ENCODE measurements around the gene SPATA24.
A peak's percentile ranks its signal among the peaks of the same experiment; 100 is the strongest.
"Not testable (repeated sequence)": the region's sequence is repeated elsewhere in the genome, so short reads cannot be mapped to it uniquely, and the experiment has no call there.

Gene SPATA24

DNA sequence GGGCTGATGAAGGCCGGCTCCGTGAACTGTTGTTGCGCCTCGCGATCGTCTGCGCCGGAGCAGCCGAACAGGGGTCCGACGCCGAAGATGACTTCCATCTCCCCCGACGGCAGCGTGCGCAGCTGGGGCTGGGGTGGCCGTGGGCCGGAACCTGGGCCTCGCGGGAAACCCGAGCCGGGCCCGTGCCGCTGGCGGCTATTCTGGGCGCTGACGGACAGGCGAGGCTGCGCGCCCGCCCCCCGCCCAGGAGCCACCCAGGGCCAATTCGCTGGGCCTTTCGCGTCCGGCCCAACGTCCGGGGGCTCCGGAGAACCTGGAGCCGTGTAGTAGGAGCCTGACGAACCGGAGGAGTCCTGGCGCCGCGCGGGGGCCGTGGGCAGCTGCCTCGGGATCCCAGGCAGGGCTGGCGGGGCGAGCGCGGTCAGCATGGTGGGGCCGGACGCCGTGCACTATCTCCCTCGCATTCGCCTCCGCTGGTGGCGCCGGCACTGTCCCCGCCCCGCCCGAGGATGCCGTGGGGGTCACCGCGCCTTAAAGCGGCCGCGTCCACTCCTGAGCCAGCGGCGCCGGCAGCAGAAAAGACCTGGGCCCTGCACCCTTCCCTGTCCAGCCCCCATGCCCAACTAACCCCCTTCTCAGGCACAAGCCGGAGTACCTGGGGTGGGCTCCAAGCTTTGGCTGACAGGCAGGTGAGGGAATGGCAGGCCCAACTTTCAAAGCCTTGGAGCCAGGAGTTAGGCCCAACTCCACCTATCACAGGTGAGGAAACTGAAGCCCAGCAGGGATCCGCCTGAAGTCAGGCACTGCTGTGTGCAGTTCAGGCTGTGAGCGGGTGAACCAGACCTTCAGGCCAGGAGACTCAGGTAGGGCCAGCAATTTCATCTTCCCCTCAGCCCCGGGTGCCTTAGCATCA, 9.0 kb downstream of the SPATA24 start, which contains the start of gene PROB1:
Gene PROB1, minus strand, starts transcription at position 451 of the 913 bp plus-strand sequence. Its CDS starts 23 bp downstream, at position 428.
- DNase-seq (ENCODE audit: low read depth in 3 of 3), result no peak

- DNase-seq (ENCODE audit: low read depth in 3 of 3), result peak in 1 of 3 donors; percentile 65
Measured at GRCh38 chr5:139394123-139394653, 9.7 kb downstream of the SPATA24 start.

DNA sequence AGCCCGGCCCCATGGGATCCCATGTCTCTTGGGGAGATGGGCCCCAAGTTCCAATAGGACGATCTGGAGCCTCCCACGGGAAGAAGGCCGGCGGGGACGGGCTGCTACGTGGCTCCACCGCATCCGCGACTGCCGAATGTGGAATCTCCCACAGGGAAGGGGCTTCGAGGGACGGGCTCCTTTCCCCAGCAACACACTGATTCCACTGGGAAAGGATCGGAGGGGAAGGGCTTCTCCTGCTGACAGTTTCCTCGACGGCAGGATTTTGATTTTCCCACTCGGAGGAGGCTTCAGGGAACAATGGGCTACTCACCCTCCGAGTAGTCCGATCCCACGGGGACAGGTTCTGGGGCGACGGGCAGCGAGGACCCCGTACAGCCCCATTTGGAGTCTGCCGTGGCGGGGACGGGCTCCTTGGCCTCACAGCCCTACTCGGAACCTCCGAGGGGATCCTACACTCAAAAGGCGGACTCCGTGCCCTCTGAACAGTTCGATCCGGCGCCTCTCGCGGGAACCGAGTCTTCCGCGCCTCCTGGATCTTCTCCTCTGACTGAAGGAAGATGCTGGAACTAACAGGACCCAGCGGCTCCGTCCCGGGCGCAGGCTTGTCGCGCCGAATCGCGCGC, 10.3 kb downstream of the SPATA24 start:
- no peak for DNase-seq (ENCODE audit: low read depth in 3 of 3)

GRCh38 chr5:139392678-139393496, 11.0 kb downstream of the SPATA24 start:
- DNase-seq (ENCODE audit: low read depth in 3 of 3), result peak; percentile 75 to 86 (median 76)

GRCh38 chr5:139392324-139392677, 11.6 kb downstream of the SPATA24 start:
- DNase-seq (ENCODE audit: low read depth in 3 of 3), result no peak

- no peak for DNase-seq (ENCODE audit: low read depth in 3 of 3)
Measured at GRCh38 chr5:139391570-139392323, 12.1 kb downstream of the SPATA24 start.

DNA sequence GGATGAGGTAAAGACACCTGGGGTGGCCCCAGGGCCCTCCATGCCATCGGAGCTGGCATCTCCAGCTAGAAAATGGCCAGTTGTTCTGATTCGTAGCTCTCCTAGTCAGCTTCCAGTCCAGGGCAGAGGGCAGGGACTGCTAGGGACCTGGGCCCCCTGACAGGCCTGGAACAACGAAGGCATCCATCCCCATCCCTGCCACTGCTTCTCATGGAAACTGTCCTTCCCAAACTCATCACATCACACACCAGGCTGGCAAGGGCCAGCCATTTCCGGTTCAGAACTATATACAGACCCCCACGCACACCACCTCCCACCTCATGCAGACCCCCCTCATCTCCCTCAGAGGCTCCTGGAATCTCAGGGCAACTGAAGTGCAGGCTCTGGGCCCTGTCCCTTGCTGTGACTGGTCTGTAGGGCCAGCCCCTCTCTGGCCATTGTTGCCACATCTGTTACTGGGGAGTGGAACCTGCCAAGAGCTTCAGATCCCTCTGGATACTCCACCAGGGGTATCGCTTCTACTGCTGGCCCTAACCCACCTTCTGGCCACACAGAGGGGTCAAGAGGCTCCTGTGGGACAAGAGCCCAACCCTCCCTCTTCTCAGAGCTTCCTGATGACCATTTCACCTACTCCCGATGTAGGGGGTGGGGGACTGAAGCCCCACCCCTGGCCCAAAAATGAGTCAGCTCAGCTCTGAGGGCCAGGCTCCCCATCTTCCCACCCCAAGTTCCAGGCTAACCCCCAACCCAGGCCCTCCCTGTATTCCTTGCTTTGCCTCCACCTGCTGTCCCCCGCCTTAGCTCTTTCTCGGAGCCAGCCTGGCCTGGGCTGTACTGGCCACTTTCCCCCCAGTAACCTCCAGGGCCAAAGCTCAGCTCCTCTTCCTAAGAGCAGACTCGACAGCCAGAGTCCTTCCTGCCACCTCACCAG, 13.0 kb downstream of the SPATA24 start:
- no peak for DNase-seq (ENCODE audit: low read depth in 3 of 3)

DNA sequence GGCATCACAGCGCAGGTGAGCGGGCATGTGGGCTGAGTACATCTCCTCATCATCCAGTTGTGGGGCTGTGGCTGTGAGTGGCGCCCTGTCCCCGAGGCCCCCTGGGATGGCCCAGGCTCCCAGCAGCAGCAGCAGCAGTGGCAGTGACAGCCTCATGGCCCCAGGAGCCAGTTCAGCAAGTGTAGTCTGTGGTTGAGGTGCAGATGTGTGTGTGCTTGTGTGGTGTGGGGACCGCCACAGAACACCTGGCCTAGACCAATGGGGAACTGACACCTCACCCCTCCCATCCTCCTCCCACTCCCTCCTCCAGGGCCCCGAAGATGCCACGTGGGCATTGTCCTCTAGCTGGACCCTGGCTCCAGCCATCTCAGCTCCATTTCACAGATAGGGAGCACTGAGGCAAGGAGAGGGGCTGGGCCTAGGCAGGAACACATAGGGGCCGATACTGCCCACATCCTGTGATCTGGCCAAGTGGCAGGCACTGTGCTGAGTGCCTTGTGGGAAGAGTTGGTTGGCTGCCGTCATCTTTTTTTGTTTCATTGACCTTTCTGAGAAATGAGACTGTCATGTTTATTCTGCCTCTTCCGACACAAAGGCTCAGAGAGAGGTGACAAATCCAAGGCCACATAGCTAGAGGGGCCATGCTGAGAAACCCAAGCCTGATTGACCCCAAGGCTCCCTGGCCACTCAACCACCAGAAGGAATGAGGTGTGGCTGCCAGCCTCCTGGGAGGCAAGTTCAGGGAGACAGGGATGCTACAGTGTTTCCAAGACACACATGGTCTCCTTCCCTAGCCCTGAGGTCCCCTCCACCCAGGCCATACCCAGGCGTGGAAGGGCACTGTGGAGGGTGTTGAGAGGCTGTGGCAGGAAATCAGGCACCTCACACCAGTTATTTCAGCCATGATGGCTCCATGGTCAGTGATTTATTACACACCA, 13.9 kb downstream of the SPATA24 start, which contains the start of gene MZB1:
Gene MZB1, minus strand, starts transcription at position 213 of the 938 bp plus-strand sequence. Its CDS starts 57 bp downstream, at position 156.
- peak in 1 of 3 donors; percentile 40 for DNase-seq (ENCODE audit: low read depth in 3 of 3)

DNA sequence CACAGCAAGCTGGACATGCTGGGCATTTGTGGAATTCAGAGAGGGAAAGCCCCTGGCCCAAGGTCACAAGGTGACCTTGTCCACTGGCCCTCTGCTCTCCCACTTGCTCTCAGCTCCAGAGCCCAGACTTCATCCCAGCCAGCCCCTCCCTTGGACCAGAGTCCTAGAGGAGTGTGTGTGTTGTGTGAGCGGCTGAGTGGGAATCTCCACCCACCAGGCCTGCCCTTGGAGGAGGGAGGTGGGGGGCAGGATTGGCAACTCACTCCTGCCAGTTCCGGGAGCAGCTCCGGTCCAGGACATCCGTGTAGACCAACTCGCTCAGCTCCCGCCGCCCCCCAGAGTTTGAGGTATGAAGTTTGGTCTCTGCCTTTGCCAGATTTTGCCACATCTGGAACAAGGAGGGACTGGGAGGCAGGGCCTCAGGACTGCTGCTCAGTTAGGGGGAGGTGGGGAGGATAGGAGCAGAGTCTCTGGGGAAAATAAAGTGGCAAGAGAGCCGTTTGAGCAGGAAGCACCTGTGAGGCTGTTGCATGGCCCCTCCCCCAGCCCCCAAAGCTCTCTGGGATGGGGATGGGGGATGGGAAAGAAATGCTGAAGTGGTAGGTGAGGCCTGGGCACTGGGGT, 15.6 kb downstream of the SPATA24 start:
- no peak for DNase-seq (ENCODE audit: low read depth in 3 of 3)

- DNase-seq (ENCODE audit: low read depth in 3 of 3), result no peak
Measured at GRCh38 chr5:139387611-139388197, 16.2 kb downstream of the SPATA24 start.

DNA sequence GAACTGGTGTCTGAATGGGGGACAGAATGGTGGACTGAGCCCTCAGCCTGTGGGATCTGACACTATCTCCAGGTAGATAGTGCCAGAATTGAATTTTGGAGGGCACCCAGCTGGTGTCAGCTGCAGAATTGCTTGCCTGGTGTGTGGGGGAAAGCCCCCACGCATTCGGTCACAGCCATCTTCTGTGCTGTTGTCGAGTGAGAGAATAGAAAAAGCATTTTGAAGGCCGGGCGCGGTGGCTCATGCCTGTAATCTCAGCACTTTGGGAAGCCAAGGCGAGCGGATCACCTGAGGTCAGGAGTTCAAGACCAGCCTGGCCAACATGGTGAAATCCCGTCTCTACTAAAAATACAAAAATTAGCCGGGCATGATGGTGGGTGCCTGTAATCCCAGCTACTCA, 16.9 kb downstream of the SPATA24 start:
- not testable (repeated sequence) for DNase-seq (ENCODE audit: low read depth in 3 of 3)

DNA sequence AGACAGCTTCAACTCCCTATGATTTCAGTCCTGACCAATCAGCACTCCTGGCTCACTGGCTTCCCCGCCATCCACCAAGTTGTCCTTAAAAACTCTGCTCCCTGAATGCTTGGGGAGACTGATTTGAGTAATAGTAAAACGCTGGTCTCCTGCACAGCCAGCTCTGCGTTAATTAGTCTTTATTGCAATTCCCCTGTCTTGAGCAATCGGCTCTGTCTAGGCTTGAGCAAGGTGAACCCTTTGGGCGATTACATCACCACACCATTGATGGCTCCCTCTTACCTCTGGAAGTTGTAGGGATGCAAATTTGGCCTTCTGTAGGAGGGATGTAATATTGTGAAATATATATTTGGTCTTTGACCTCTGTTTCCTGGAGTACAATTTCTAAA, 17.8 kb downstream of the SPATA24 start:
- no peak for DNase-seq (ENCODE audit: low read depth in 3 of 3)

- no peak for DNase-seq (ENCODE audit: low read depth in 3 of 3)
Measured at GRCh38 chr5:139385061-139386049, 18.5 kb downstream of the SPATA24 start.

DNA sequence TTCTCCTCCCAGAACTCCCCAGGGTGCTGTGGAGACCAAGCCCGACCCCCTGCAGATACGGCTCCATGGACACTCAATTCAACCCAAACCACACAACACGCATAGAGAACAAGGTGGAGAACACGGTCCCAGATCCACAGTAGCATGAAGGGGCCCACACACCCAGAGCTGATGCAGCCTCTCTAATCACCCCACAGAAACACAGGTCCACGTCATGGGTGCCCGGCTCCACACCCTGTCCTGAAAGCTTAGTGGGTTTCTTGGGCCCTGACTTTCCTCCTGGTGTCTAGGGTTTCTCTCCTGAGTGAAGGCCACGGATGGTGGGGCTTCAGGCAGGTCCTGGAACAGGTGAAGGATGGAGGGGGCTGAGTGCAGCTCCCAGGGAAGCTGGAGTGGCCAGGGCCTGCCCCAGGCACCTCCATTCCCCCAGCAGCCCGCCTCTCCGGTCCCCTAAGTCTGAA, 19.3 kb downstream of the SPATA24 start:
- DNase-seq (ENCODE audit: low read depth in 3 of 3), result no peak

- DNase-seq (ENCODE audit: low read depth in 3 of 3), result no peak
Measured at GRCh38 chr5:139383993-139384590, 19.8 kb downstream of the SPATA24 start.

Measured in stimulated activated CD4-positive, alpha-beta T cell treated with anti-CD3 and anti-CD28 coated beads, TNF-alpha, amount 100 ng/mL, for 48 hours (primary cell).